Gastroesophageal sphincter (tissue), 4 donors: ENCODE measurements around the gene NUP62. TPM values are rescaled to one million over a fixed set of nuclear protein-coding genes. Genes with fewer than 3 reads are reported as not detected.

Source experiments
- ATAC-seq: fragments of 150-250 bp; one replicate; pipeline ENCODE4 v1.9.1; 2016; ENCODE audit warnings: mild to moderate bottlenecking, moderate library complexity
- H3K27ac ChIP-seq, 4 donors: fragments of 200-600 bp; sonication (generic) in 3 of 4; 1 replicate in 3 of 4; 2 replicates in 1 of 4; pipeline ENCODE4 v1.5.1; 2016 to 2019
- H3K27me3 ChIP-seq: fragments of 200-600 bp; sonication (generic); one replicate; pipeline ENCODE4 v1.5.1; 2019
- H3K36me3 ChIP-seq, 2 donors: fragments of 200-600 bp; sonication (generic); one replicate each; pipeline ENCODE4 v1.5.1; 2019; ENCODE audit warnings: control low read depth in 1 of 2
- H3K4me1 ChIP-seq, 3 donors: fragments of 200-600 bp; sonication (generic); 1 replicate in 2 of 3; 2 replicates in 1 of 3; pipeline ENCODE4 v1.5.1; 2016 to 2019; ENCODE audit warnings: control low read depth in 2 of 3
- H3K4me3 ChIP-seq, 2 donors: fragments of 200-600 bp; sonication (generic); one replicate each; pipeline ENCODE4 v1.5.1; 2019; ENCODE audit warnings: mild to moderate bottlenecking in 1 of 2, moderate library complexity in 1 of 2
- H3K9me3 ChIP-seq, 3 donors: fragments of 200-600 bp; sonication (generic); one replicate each; pipeline ENCODE4 v1.5.1; 2017 to 2019; ENCODE audit warnings: control low read depth in 2 of 3
- EP300 ChIP-seq: sonication (generic); formaldehyde crosslinking; IDR thresholded peaks from one replicate; pipeline ENCODE4 v1.6.1; 2017; ENCODE audit warnings: antibody characterized with exemption, mild to moderate bottlenecking
- POLR2A ChIP-seq, 2 donors: fragments of 450-650 bp; IDR thresholded peaks; one replicate each; pipeline ENCODE4 v1.6.1; 2017; ENCODE audit warnings: antibody characterized with exemption in 2 of 2, mild to moderate bottlenecking in 2 of 2, moderate library complexity in 1 of 2
- POLR2AphosphoS5 ChIP-seq: sonication (generic); formaldehyde crosslinking; IDR thresholded peaks from one replicate; pipeline ENCODE4 v1.6.1; 2017; ENCODE audit warnings: antibody characterized with exemption
- WGBS, 2 donors: methylation state at CpG; one replicate each; pipeline ENCODE4 v1.1.5; 2018; ENCODE audit warnings: low coverage in 1 of 2; 5-methylcytosine and 5-hydroxymethylcytosine counted together
- total RNA-seq, 4 donors: library from RNA; depleted of rRNA; stranded (reverse); fragments of >200 nt; gene quantifications; one replicate each; pipeline ENCODE4 v1.1.0, GENCODE V29; 2016
- TF ChIP-seq, protein P1 (sequence below), 4 experiments: fragments of 200-600 bp in 2 of 4; fragments of 450-650 bp in 2 of 4; sonication (generic) in 1 of 4; IDR thresholded peaks; one replicate each; pipeline ENCODE4 v1.5.1; 2017 to 2019; ENCODE audit warnings: antibody characterized with exemption in 4 of 4, mild to moderate bottlenecking in 2 of 4, moderate library complexity in 2 of 4

NUP62 gene
- total RNA-seq, 4 donors from 2014 or later: 30.1 to 43.2 (median 37.7) TPM

- ATAC-seq: no peak
- H3K36me3 ChIP-seq: peaks cover 0 to 78% of the 10 kb centered on the region in 2 donors
Measured at GRCh38 chr19:49924004-49924880, 5.1 kb downstream of the NUP62 start.

DNA sequence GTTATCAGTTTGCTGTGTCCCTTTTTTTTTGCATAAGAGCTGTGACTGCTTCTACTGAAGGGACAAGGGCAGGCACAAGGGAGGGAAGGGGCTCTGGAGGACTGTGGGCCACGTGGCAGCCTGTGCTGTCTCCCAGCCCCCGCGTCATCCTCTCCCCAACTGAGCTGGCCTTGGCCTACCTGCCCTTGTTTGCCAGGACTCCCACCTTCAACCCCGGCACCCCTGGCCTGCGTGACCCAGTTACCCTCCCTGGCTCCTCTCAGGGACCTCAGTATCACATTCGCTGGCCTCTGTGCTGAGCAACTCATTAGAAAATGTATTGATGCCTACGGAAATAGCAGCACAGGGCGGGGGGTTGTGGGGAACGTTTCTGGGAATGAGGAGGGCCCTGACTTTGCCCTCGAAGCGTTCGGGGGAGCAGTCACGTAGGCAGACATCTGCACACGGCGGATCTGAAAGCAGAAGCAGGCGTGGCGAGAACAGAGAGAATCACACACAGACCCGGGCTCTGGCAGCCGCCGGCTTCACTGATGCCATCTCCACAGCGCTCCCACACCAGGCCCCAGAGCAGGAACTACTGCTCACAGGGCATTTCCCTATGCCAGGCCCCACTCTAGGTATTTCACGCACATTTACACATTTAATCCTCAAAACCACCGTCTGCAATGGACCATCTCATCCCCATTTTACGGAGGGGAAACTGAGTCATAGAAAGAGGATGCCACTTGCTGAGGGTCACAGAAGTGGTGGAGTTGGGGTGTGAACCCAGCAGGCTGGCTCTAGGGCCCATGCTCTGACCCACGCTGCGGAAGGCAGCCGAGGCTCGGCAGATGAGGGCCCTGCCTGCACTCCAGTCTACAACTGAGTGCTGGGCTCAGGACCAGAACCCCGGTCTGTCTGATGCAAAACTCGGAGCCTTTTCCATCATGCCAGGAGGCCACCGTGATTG lies 6.0 kb downstream of the NUP62 start:
- WGBS, 2 donors: 84 to 89% methylated on average over 10 to 13 of the region's 31 CpGs
- H3K27me3 ChIP-seq: no peaks in the 10 kb centered on the region
- no peak overlapping the region for H3K27ac ChIP-seq
- H3K4me1 ChIP-seq: peaks cover 0 to 61% (median 19%) of the 10 kb centered on the region in 3 donors
- TF ChIP-seq POLR2A (IDR thresholded peaks at IDR 0.05): no peak
- no peak for TF ChIP-seq POLR2AphosphoS5
- TF ChIP-seq EP300: no peak
- TF ChIP-seq, protein P1, sequence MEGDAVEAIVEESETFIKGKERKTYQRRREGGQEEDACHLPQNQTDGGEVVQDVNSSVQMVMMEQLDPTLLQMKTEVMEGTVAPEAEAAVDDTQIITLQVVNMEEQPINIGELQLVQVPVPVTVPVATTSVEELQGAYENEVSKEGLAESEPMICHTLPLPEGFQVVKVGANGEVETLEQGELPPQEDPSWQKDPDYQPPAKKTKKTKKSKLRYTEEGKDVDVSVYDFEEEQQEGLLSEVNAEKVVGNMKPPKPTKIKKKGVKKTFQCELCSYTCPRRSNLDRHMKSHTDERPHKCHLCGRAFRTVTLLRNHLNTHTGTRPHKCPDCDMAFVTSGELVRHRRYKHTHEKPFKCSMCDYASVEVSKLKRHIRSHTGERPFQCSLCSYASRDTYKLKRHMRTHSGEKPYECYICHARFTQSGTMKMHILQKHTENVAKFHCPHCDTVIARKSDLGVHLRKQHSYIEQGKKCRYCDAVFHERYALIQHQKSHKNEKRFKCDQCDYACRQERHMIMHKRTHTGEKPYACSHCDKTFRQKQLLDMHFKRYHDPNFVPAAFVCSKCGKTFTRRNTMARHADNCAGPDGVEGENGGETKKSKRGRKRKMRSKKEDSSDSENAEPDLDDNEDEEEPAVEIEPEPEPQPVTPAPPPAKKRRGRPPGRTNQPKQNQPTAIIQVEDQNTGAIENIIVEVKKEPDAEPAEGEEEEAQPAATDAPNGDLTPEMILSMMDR (IDR thresholded peaks at IDR 0.05): no peak
- ATAC-seq: no peak
- H3K36me3 ChIP-seq: peaks cover 0 to 85% of the 10 kb centered on the region in 2 donors
- no peaks in the 10 kb centered on the region for H3K9me3 ChIP-seq
- H3K4me3 ChIP-seq: no peak overlapping the region

More at GRCh38 chr19:49924004-49924880, 5.1 kb downstream of the NUP62 start:
- Histone ChIP-seq H3K9me3 (no peaks in the 10 kb centered on the region), H3K27me3 (no peaks in the 10 kb centered on the region), H3K27ac (peak overlapping the region in 1 of 4 donors; percentile 38), H3K4me1 (peaks cover 0 to 66% (median 22%) of the 10 kb centered on the region in 3 donors), H3K4me3 (no peak overlapping the region)
- TF ChIP-seq, protein P1 (IDR thresholded peaks at IDR 0.05): no peak
- no peak for TF ChIP-seq POLR2AphosphoS5
- TF ChIP-seq EP300: no peak
- no peak for TF ChIP-seq POLR2A (IDR thresholded peaks at IDR 0.05)
- WGBS, 2 donors: 47 to 50% methylated on average over 2 to 3 of the region's 25 CpGs

DNA sequence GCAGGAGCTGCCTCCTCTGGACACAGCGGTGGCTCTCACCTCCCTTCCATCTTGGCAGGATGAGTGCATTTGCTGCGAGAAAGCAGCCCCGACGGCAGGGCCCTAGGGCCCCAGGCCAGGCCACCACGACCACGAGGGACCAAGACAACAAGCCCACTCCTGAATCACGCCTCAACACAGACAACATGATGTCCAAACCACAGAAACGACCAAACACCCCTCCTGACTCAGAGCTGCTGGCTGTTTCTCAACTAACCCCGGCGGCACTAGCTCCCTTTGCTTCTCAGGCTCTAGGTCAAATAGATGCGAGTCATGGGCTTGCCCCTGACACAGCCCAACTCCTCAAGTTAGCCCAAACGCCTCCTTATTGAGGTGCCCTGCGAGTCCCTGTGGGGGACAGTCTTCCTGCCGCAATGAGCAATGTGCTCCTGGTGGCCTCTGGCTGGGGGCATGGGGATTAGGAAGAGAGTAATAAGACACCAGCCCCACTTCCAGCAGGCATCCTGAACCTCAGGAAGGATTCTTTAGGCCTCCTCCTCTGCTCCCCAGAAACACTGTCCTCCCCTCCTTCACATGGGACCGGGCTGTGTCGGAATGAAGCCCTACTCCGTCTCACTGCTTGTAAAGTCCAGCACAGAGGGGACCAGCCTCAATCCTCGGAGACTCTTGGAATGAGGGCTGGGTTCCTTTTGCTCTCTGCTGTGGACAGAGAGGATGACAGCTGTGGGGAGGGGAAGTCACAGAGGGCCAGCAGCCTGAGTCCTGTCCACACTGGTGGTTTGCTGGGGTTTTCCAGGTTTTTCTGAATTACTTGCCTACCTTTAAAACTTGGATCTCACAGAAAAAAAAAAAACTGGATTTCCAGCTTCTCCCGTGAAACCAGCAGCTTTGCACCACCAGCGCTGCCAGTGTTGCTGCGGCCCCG lies 7.2 kb downstream of the NUP62 start:
- H3K36me3 ChIP-seq: peaks cover 0 to 90% of the 10 kb centered on the region in 2 donors
- no peaks in the 10 kb centered on the region for H3K9me3 ChIP-seq
- TF ChIP-seq EP300 (no peak), POLR2A (IDR thresholded peaks at IDR 0.05) (no peak), POLR2AphosphoS5 (no peak)
- TF ChIP-seq, protein P1 (IDR thresholded peaks at IDR 0.05): no peak
- no peak for ATAC-seq
- H3K4me3 ChIP-seq: no peak overlapping the region
- H3K27me3 ChIP-seq: no peaks in the 10 kb centered on the region
- H3K27ac ChIP-seq: no peak overlapping the region
- 67 to 73% methylated on average over 2 to 4 of the region's 22 CpGs for WGBS, 2 donors
- H3K4me1 ChIP-seq: peaks cover 0 to 49% (median 8%) of the 10 kb centered on the region in 3 donors

DNA sequence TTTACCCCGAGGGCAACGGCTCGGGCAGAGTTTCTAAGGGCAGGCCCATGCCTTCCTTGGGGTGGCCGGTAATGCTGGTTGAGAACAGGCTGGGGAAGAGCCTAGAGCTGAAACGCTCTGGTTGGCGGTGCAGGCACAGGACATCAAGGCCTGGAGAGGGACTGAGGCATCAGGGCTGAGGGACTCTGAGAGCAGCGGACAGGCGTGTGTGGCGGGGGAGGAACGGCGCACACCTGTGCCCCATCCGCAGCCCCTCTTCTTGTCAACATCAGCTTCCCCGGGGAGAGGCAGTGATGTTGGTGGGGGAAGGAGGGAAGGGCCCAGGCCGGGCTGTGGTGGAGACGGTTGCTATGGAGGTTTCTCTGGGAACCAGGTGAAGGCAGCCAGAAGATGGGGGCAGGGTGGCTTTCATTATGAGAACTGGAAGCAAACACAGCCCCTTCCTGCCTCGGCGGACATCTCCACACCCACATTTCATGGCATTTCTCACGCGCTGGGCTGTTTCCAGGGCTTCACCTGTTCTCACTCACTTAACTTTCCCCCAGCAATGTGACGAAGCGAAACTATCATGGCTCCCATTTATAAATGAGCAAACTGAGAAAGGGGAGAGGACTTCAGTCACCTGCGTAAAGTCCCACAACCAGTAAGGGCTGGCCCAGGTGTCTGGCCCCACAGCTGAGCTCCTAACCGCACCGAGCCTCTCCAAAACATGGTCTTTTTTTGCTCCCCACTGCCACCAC lies 8.5 kb downstream of the NUP62 start:
- Histone ChIP-seq H3K27ac (no peak overlapping the region), H3K9me3 (no peaks in the 10 kb centered on the region), H3K27me3 (no peaks in the 10 kb centered on the region), H3K4me1 (peaks cover 0 to 38% (median 8%) of the 10 kb centered on the region in 3 donors), H3K36me3 (peaks cover 0 to 88% of the 10 kb centered on the region in 2 donors), H3K4me3 (no peak overlapping the region)
- WGBS, 2 donors: 90% methylated on average over 4 to 19 of the region's 24 CpGs
- TF ChIP-seq EP300 (no peak), POLR2AphosphoS5 (no peak), POLR2A (IDR thresholded peaks at IDR 0.05) (no peak)
- TF ChIP-seq, protein P1 (IDR thresholded peaks at IDR 0.05): no peak
- no peak for ATAC-seq
